Right lobe of liver (tissue), 6 donors: ENCODE results near the gene PTCH2. TPM values are rescaled to one million over a fixed set of nuclear protein-coding genes. Genes with fewer than 3 reads are reported as not detected.
"Not testable (repeated sequence)": the region's sequence is repeated elsewhere in the genome, so short reads cannot be mapped to it uniquely, and the experiment has no call there.

Source experiments
- ATAC-seq, 4 donors: fragments of 200-7000 bp; cut with Tn5 transposase; one replicate each; pipeline ENCODE4 v1.9.1; 2020; ENCODE audit warnings: mild to moderate bottlenecking in 4 of 4, moderate library complexity in 4 of 4
- DNase-seq, 3 donors: peaks; one replicate each; pipeline ENCODE4 v3.0.0-alpha.2; 2020
- H3K27ac ChIP-seq, 3 donors: fragments of 200-600 bp; one replicate each; pipeline ENCODE4 v1.8.0; 2022
- H3K27me3 ChIP-seq, 2 donors: fragments of 200-600 bp; one replicate each; pipeline ENCODE4 v1.8.0; 2022
- H3K36me3 ChIP-seq, 4 donors: fragments of 200-600 bp; sonication (generic) in 1 of 4; one replicate each; pipeline versions ENCODE4 v1.5.1 to v1.8.0; 2017 to 2022; ENCODE audit warnings: control low read depth in 1 of 4
- H3K4me1 ChIP-seq, 4 donors: fragments of 200-600 bp; sonication (generic) in 1 of 4; one replicate each; pipeline versions ENCODE4 v1.5.1 to v1.8.0; 2017 to 2022; ENCODE audit warnings: control low read depth in 1 of 4
- H3K4me3 ChIP-seq, 3 donors: fragments of 200-600 bp; one replicate each; pipeline ENCODE4 v1.8.0; 2022
- H3K9me3 ChIP-seq, 4 donors: fragments of 200-600 bp; sonication (generic) in 1 of 4; one replicate each; pipeline versions ENCODE4 v1.5.1 to v1.8.0; 2017 to 2022; ENCODE audit warnings: control low read depth in 1 of 4
- POLR2A ChIP-seq: fragments of 450-650 bp; IDR thresholded peaks from one replicate; pipeline ENCODE4 v1.6.1; 2017; ENCODE audit warnings: antibody characterized with exemption, mild to moderate bottlenecking
- WGBS: methylation state at CpG from one replicate; pipeline ENCODE4 v1.1.6; 2018; ENCODE audit warnings: low coverage, low lambda C conversion rate; ENCODE audit not compliant: insufficient coverage; ENCODE audit errors: missing lambda C conversion rate; 5-methylcytosine and 5-hydroxymethylcytosine counted together
- intact Hi-C, 2 donors: fragments of 100-400 bp; cut with DNase I; formaldehyde crosslinking; loops; one replicate each; pipeline versions ENCODE4 v1.11.2 to v1.14.1; 2022
- total RNA-seq, 6 experiments: library from RNA; depleted of rRNA in 2 of 6; stranded (reverse); fragments of >200 nt in 2 of 6; fragmentation: NEBNext Ultra II Directional in 3 of 6; extraction: Animal tissue kit (Norgen Biotek cat#: 25700) in 3 of 6; gene quantifications; one replicate each; pipeline versions ENCODE4 v1.1.0 to v1.2.4, GENCODE V29; 2016 to 2023
- TF ChIP-seq, protein P1 (sequence below), 4 donors: fragments of 200-600 bp in 3 of 4; fragments of 450-650 bp in 1 of 4; IDR thresholded peaks; one replicate each; pipeline versions ENCODE4 v1.5.1 to v1.8.0; 2016 to 2022; ENCODE audit warnings: antibody characterized with exemption in 4 of 4, mild to moderate bottlenecking in 2 of 4
- donor health status: DM: no; HTN: yes; CAD: no.
- donor health status: DM: no; HTN: no; CAD: no.
- donor health status: DM: no; HTN: no; CAD: no.
- donor health status: DM: no; HTN: yes; CAD: no.
- donor health status: DM: no; HTN: yes; CAD: no.

PTCH2 gene
- total RNA-seq, 6 experiments from 2014 or later, result 0.19 to 0.68 (median 0.35) TPM

DNA sequence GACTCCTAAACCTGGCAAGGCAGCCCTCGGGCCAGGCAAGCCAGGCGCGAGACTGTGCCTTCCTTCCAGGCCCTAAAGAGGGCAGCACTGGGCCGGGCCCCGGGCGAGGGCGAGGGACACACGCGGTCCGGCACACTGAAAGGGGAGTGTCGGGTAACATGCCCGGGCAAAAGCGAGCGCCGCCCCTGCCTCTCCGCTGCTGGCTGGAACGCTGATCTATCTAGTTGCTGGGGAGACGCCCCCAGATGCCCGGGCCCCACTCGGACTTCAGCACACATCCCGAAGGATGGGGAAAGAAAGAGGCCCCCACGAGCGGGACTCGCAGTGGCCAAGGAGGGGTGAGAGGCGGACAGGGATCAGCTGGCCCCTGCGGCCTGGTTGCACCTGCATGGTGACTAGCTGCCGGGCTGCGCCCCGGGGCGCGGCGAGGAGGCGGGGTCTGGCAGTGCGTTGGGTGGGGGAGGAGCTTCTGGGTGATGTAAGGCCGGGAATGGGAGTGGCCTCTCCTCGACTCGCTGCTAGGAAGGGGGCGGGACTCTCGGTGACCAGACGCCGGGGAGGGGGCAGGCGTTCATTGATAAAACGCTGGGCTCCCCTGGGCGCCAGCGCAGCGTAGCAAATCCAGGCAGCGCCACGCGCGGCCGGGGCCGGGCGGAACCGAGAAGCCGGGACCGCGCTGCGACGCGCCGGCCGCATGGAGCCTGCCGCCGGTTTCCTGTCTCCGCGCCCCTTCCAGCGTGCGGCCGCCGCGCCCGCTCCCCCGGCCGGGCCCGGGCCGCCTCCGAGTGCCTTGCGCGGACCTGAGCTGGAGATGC is 43.1 kb downstream of the PTCH2 start, which contains the start of gene PLK3:
Gene PLK3 (plus strand): TSS at position 608 of the 815 bp plus-strand sequence. CDS start 87 bp downstream, at position 695.
- DNase-seq (peak; percentile 98 to 99 (median 98)), ATAC-seq (peak; percentile 92 to 96 (median 96))
- H3K36me3 ChIP-seq, result peaks cover 0 to 6% (median 1%) of the 10 kb centered on the region in 4 donors
- H3K4me3 ChIP-seq, result peak within 1 kb of the TSS; percentile 65 to 86 (median 71)
- no peaks in the 10 kb centered on the region for H3K27me3 ChIP-seq
- WGBS, result 0% methylated on average over 9 of the region's 79 CpGs
- no peaks in the 10 kb centered on the region for H3K9me3 ChIP-seq
- H3K4me1 ChIP-seq, result peaks cover 0 to 10% (median 1%) of the 10 kb centered on the region in 4 donors
- intact Hi-C loops, result no loop called here
- TF ChIP-seq, protein P1, sequence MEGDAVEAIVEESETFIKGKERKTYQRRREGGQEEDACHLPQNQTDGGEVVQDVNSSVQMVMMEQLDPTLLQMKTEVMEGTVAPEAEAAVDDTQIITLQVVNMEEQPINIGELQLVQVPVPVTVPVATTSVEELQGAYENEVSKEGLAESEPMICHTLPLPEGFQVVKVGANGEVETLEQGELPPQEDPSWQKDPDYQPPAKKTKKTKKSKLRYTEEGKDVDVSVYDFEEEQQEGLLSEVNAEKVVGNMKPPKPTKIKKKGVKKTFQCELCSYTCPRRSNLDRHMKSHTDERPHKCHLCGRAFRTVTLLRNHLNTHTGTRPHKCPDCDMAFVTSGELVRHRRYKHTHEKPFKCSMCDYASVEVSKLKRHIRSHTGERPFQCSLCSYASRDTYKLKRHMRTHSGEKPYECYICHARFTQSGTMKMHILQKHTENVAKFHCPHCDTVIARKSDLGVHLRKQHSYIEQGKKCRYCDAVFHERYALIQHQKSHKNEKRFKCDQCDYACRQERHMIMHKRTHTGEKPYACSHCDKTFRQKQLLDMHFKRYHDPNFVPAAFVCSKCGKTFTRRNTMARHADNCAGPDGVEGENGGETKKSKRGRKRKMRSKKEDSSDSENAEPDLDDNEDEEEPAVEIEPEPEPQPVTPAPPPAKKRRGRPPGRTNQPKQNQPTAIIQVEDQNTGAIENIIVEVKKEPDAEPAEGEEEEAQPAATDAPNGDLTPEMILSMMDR (IDR thresholded peaks at IDR 0.05), result peak; percentile 88 to 93 (median 91)
- TF ChIP-seq POLR2A, result peak; percentile 99
- H3K27ac ChIP-seq, result peak within 1 kb of the TSS; percentile 80 to 92 (median 87)

DNA sequence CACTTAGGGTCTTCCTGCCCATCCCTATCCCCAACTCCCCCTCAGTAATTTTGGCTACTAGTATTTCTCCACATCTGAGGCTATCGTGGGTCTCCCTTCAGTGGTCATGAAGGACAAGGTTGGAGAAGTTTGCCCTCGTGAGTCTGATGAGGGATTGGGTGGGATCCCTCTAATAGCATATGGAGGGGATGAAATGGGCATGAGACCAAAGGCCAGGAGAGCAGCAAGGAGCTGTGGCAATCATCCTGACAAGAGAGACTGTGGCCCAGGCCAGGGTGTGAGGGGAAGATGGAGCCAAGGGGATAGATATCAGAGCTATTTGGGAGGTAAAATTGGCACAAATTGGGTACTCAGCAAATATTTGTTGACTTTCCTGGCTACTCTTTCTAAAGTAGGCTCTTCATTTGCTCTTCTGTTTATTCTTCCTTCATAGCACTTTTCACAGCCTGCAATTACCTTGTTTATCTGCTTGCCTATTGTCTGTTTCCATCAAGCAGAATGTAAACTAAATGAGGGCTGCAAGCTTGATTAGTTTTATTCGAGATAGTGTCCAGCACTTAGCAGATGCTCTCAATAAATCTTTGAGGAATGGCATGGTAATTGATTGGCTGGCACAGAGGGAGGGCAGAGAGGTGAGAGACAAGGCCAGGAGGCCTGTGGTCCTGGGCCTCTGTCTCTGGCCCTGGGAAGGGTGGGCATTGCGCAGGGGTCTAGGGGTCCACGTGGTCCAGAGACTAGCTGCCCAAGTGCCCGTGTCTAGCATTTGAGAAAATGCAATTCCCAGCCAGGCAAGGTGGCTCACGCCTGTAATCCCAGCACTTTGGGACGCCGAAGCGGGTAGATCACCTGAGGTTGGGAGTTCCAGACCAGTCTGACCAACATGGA is 44.3 kb downstream of the PTCH2 start:
- Histone ChIP-seq H3K9me3 (no peaks in the 10 kb centered on the region), H3K27ac (peak overlapping the region in 2 of 3 donors; percentile 80 to 87), H3K4me1 (peaks cover 0 to 10% (median 1%) of the 10 kb centered on the region in 4 donors), H3K36me3 (peaks cover 0 to 6% (median 0%) of the 10 kb centered on the region in 4 donors), H3K27me3 (no peaks in the 10 kb centered on the region), H3K4me3 (no peak overlapping the region)
- no peak for TF ChIP-seq POLR2A
- TF ChIP-seq, protein P1 (IDR thresholded peaks at IDR 0.05), result no peak
- 80% methylated on average over 8 of the region's 10 CpGs for WGBS
- ATAC-seq (no peak), DNase-seq (peak in 1 of 3 donors; percentile 50)
- intact Hi-C loops, result no loop called here

DNA sequence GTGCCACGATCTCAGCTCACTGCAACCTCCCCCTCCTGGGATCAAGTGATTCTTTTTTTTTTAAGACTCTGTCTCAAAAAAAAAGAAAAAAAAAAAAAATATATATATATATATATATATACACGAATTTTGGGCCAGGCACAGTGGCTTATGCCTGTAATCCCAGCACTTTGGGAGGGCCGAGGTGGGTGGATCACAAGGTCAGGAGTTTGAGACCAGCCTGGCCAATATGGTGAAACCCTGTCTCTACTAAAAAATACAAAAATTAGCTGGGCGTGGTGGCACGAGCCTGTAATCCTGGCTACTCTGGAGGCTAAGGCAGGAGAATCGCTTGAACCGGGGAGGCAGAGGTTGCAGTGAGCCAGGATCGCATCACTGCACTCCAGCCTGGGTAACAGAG is 45.2 kb downstream of the PTCH2 start:
- H3K36me3 ChIP-seq, intact Hi-C loops, H3K27ac ChIP-seq, H3K4me3 ChIP-seq, H3K9me3 ChIP-seq, H3K4me1 ChIP-seq, ATAC-seq, H3K27me3 ChIP-seq, DNase-seq: not testable (repeated sequence)
- 76% methylated on average over 8 of the region's 8 CpGs for WGBS

DNA sequence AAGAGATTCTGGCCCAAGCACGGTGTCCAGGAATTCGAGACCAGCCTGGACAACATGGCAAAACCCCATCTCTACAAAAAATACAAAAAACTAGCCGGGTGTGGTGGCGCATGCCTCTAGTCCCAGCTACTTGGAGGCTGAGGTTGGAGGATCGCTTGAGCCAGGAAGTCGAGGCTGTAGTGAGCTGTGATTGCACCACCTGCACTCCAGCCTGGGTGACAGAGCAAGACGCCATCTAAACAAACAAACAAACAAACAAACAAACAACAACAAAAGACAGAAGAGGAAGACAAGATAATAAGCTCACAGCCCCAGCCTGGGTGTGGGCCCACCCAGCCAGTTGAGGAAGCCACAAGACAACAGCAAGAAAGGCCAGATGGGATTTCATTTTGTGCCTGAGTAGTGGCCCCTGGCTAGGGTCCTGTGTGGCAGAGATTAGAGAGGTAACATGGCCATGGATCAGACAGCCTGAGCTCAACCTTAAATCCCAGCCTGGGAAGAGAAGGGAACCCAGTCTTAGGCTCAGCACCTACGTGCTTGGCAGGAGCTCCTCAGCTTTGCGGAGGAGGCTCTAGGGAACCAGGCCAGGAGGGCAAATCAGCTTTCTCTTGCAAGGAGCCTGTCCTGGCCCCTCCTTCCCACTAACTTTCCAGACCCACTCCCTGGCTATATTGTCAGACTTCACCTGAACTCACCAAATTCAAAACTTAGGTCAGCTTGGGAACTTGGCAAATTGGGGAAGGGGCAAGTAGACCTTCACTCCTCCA is 50.1 kb downstream of the PTCH2 start:
- peak in 2 of 4 donors; percentile 6 for ATAC-seq
- intact Hi-C loops, result loop anchor here in 1 of 2 donors (5.0 kb wide), 1 partner anchor 34 kb away; no protein-coding TSS in a partner anchor
- 66% methylated on average over 3 of the region's 9 CpGs for WGBS
- H3K36me3 ChIP-seq, result no peaks in the 10 kb centered on the region
- no peaks in the 10 kb centered on the region for H3K27me3 ChIP-seq
- H3K27ac ChIP-seq, result no peak overlapping the region
- no peak overlapping the region for H3K4me3 ChIP-seq
- no peaks in the 10 kb centered on the region for H3K9me3 ChIP-seq
- no peak for DNase-seq
- H3K4me1 ChIP-seq, result no peaks in the 10 kb centered on the region
- TF ChIP-seq, protein P1 (IDR thresholded peaks at IDR 0.05), result no peak
- TF ChIP-seq POLR2A, result no peak
